ENCODE results near the gene FAM151B.
A peak's percentile ranks its signal among the peaks of the same experiment; 100 is the strongest.

FAM151B gene

DNA sequence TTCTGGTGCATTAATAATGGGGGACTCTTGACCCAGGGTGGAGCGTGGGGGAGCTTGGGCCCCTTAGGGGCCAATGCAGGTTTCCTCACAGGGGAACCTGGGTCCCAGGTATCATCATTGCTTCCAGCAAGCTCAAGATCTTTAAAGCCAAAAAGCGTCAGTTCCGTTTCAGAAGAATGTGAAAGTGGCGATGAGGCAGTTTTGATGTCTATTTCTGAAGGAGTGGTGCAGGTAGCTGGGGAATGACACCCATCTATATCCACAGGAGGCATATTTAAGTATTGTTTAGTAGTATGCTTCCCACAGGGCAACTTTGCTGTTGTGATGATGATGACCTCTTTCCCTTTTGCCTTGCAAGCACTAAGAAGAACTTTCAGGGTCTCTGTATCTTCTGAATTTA lies 71.3 kb downstream of the FAM151B start:
- TF ChIP-seq CTCF (IDR thresholded peaks at IDR 0.05; ENCODE audit: low read depth, low read length), result no peak
- DNase-seq, result no peak
- Histone ChIP-seq H3K27me3 (peaks cover 51% of the 10 kb centered on the region), H3K4me3 (ENCODE audit: low read depth, low read length) (no peak overlapping the region), H3K4me1 (no peaks in the 10 kb centered on the region), H3K36me3 (no peaks in the 10 kb centered on the region), H3K9me3 (no peaks in the 10 kb centered on the region)

GRCh38 chr5:80565330-80565729 lies 77.4 kb downstream of the FAM151B start:
- no peak overlapping the region for H3K4me3 ChIP-seq (ENCODE audit: low read depth, low read length)
- no peak for TF ChIP-seq CTCF (IDR thresholded peaks at IDR 0.05; ENCODE audit: low read depth, low read length)
- H3K9me3 ChIP-seq, result no peaks in the 10 kb centered on the region
- peaks cover 64% of the 10 kb centered on the region for H3K27me3 ChIP-seq
- H3K36me3 ChIP-seq, result no peaks in the 10 kb centered on the region
- H3K4me1 ChIP-seq, result no peaks in the 10 kb centered on the region
- DNase-seq, result no peak

GRCh38 chr5:80566711-80567259 lies 78.9 kb downstream of the FAM151B start:
- Histone ChIP-seq H3K4me1 (no peaks in the 10 kb centered on the region), H3K9me3 (no peaks in the 10 kb centered on the region), H3K27me3 (peaks cover 67% of the 10 kb centered on the region), H3K36me3 (no peaks in the 10 kb centered on the region), H3K4me3 (ENCODE audit: low read depth, low read length) (no peak overlapping the region)
- TF ChIP-seq CTCF (IDR thresholded peaks at IDR 0.05; ENCODE audit: low read depth, low read length), result no peak
- no peak for DNase-seq

GRCh38 chr5:80568251-80568650 lies 80.4 kb downstream of the FAM151B start:
- no peak overlapping the region for H3K4me3 ChIP-seq (ENCODE audit: low read depth, low read length)
- H3K4me1 ChIP-seq, result no peaks in the 10 kb centered on the region
- TF ChIP-seq CTCF (IDR thresholded peaks at IDR 0.05; ENCODE audit: low read depth, low read length), result no peak
- no peaks in the 10 kb centered on the region for H3K36me3 ChIP-seq
- H3K9me3 ChIP-seq, result no peaks in the 10 kb centered on the region
- peaks cover 73% of the 10 kb centered on the region for H3K27me3 ChIP-seq
- DNase-seq, result no peak

GRCh38 chr5:80569086-80569960 lies 81.4 kb downstream of the FAM151B start:
- peak overlapping the region; percentile 39 for H3K4me3 ChIP-seq (ENCODE audit: low read depth, low read length)
- TF ChIP-seq CTCF (IDR thresholded peaks at IDR 0.05; ENCODE audit: low read depth, low read length), result no peak
- no peaks in the 10 kb centered on the region for H3K9me3 ChIP-seq
- H3K36me3 ChIP-seq, result no peaks in the 10 kb centered on the region
- H3K4me1 ChIP-seq, result no peaks in the 10 kb centered on the region
- no peak for DNase-seq
- peaks cover 78% of the 10 kb centered on the region for H3K27me3 ChIP-seq

All from BE2C (cell line).